Loucy (cell line): ENCODE data around the gene SAP30BP.

Experiments
- H2AFZ ChIP-seq: fragments of 200-600 bp; sonication (generic); 2 replicates; pipeline ENCODE4 v1.6.0; 2016; ENCODE audit warnings: antibody characterized with exemption, mild to moderate bottlenecking, low read length, moderate library complexity
- H3F3A ChIP-seq: fragments of 200-600 bp; 2 replicates; pipeline ENCODE4 v1.6.0; 2016; ENCODE audit warnings: antibody characterized with exemption, low read depth, mild to moderate bottlenecking
- H3K27me3 ChIP-seq: fragments of 200-600 bp; sonication (generic); 2 replicates; pipeline ENCODE4 v1.6.1; 2014; ENCODE audit warnings: low read length, mild to moderate bottlenecking; ENCODE audit not compliant: insufficient read depth, poor library complexity, severe bottlenecking
- H3K36me3 ChIP-seq: fragments of 200-600 bp; sonication (generic); 2 replicates; pipeline ENCODE4 v1.6.1; 2016; ENCODE audit warnings: low read length; ENCODE audit not compliant: insufficient read depth
- H3K4me1 ChIP-seq: fragments of 200-600 bp; sonication (generic); 2 replicates; pipeline ENCODE4 v1.5.1; 2014; ENCODE audit warnings: low read length, mild to moderate bottlenecking; ENCODE audit not compliant: insufficient read depth, poor library complexity, severe bottlenecking
- H3K4me2 ChIP-seq: fragments of 200-600 bp; sonication (generic); 2 replicates; pipeline ENCODE4 v1.6.0; 2014; ENCODE audit warnings: antibody characterized with exemption, low read length, low read depth, mild to moderate bottlenecking; ENCODE audit not compliant: poor library complexity, severe bottlenecking
- H3K4me3 ChIP-seq: fragments of 200-600 bp; sonication (generic); 2 replicates; pipeline ENCODE4 v1.5.1; 2014; ENCODE audit warnings: low read length, mild to moderate bottlenecking, mixed read lengths; ENCODE audit not compliant: poor library complexity, severe bottlenecking
- H3K79me2 ChIP-seq: fragments of 200-600 bp; sonication (generic); 2 replicates; pipeline ENCODE4 v1.6.1; 2014; ENCODE audit warnings: low read length; ENCODE audit not compliant: insufficient read depth
- H3K9ac ChIP-seq: fragments of 200-600 bp; sonication (generic); 2 replicates; pipeline ENCODE4 v1.6.0; 2014; ENCODE audit warnings: mild to moderate bottlenecking, low read depth, low read length, moderate library complexity; ENCODE audit not compliant: poor library complexity, severe bottlenecking
- H3K9me2 ChIP-seq: fragments of 200-600 bp; sonication (generic); replicated peaks from 2 replicates; pipeline ENCODE4 v1.6.1; 2016; ENCODE audit warnings: low read depth, low read length, mixed read lengths
- H3K9me3 ChIP-seq: fragments of 200-600 bp; sonication (generic); 2 replicates; pipeline ENCODE4 v1.6.1; 2014; ENCODE audit warnings: mild to moderate bottlenecking, antibody characterized with exemption, low read length, low read depth; ENCODE audit not compliant: insufficient read depth
- H4K20me1 ChIP-seq: fragments of 200-600 bp; sonication (generic); 2 replicates; pipeline ENCODE4 v1.6.0; 2014; ENCODE audit warnings: antibody characterized with exemption, low read length, mild to moderate bottlenecking; ENCODE audit not compliant: insufficient read depth, poor library complexity, severe bottlenecking
- EZH2phosphoT487 ChIP-seq: fragments of 200-600 bp; IDR thresholded peaks from 2 replicates; pipeline ENCODE4 v1.6.1; 2018; ENCODE audit warnings: antibody characterized with exemption, mild to moderate bottlenecking, moderate library complexity, borderline replicate concordance
- TF ChIP-seq, protein P1 (sequence below): fragments of 200-600 bp; sonication (generic); conservative IDR thresholded peaks from 2 replicates; pipeline ENCODE4 v1.5.1; 2014; ENCODE audit warnings: mild to moderate bottlenecking, antibody characterized with exemption, low read length

Gene SAP30BP

DNA sequence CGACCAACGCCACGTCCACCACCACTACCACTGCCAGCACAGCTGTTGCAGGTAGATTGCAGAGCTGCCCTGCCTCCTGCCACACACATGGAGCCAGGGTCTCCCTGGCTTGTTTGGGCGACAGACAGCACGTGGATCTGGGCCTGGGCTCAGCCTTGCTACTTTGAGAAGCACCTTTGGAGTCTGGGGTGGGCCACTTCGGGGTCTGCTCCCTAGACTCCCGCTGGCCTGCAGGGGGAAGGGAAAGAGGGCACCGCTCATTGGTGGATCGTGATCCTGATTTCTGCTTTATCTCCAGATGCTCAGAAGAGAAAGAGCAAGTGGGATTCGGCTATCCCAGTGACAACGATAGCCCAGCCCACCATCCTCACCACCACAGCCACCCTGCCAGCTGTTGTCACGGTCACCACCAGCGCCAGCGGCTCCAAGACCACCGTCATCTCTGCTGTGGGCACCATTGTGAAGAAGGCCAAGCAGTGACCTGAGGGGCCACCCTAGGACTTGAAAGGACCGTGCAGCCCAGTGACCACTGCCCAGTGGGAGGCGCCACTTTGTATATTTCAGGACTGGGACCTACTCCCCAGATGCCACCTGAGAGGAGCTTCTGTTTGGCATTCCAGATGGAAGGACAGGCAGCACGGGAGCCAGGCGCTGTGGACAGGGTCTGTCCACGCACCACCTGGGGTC lies 39.0 kb downstream of the SAP30BP start:
- Histone ChIP-seq H3K36me3 (peaks cover 76% of the 10 kb centered on the region), H4K20me1 (no peaks in the 10 kb centered on the region), H3K4me3 (no peak overlapping the region), H3K9me3 (no peaks in the 10 kb centered on the region), H3K9me2 (no peaks in the 10 kb centered on the region), H3K9ac (no peak overlapping the region), H3F3A (no peaks in the 10 kb centered on the region), H3K27me3 (no peaks in the 10 kb centered on the region), H3K4me2 (no peak overlapping the region), H3K79me2 (no peaks in the 10 kb centered on the region), H3K4me1 (no peaks in the 10 kb centered on the region), H2AFZ (no peak overlapping the region)
- TF ChIP-seq, protein P1, sequence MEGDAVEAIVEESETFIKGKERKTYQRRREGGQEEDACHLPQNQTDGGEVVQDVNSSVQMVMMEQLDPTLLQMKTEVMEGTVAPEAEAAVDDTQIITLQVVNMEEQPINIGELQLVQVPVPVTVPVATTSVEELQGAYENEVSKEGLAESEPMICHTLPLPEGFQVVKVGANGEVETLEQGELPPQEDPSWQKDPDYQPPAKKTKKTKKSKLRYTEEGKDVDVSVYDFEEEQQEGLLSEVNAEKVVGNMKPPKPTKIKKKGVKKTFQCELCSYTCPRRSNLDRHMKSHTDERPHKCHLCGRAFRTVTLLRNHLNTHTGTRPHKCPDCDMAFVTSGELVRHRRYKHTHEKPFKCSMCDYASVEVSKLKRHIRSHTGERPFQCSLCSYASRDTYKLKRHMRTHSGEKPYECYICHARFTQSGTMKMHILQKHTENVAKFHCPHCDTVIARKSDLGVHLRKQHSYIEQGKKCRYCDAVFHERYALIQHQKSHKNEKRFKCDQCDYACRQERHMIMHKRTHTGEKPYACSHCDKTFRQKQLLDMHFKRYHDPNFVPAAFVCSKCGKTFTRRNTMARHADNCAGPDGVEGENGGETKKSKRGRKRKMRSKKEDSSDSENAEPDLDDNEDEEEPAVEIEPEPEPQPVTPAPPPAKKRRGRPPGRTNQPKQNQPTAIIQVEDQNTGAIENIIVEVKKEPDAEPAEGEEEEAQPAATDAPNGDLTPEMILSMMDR, result no peak
- no peak for TF ChIP-seq EZH2phosphoT487

DNA sequence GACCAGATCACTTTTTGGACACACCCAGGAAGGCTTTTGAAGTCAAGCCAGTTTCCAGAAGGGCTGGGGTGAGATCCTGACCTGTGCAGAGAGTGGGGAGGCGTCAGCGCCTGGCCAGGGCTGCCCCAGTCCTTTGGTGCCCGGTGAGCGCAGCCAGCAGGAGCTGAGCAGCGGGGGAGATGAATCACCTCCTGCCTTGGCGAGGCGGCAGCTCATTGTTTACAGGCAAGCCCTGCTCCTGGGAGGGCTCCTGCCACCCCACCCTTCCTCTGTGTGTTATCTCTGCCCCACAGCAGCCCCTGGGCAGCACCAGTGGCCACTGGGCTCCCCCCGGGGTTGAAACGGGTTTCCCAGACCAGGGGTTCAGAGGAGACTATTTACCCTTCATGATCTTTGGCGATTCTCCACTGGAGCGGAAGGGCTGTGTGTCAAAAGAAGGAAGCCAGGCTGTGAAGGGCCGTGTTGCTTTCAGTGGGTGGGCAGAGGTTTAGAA lies 40.0 kb downstream of the SAP30BP start:
- no peaks in the 10 kb centered on the region for H3K9me3 ChIP-seq
- H3K36me3 ChIP-seq, result peaks cover 67% of the 10 kb centered on the region
- H4K20me1 ChIP-seq, result no peaks in the 10 kb centered on the region
- no peaks in the 10 kb centered on the region for H3F3A ChIP-seq
- no peaks in the 10 kb centered on the region for H3K9me2 ChIP-seq
- TF ChIP-seq, protein P1, result no peak
- TF ChIP-seq EZH2phosphoT487, result no peak
- no peak overlapping the region for H3K4me2 ChIP-seq
- no peak overlapping the region for H2AFZ ChIP-seq
- H3K4me3 ChIP-seq, result no peak overlapping the region
- H3K27me3 ChIP-seq, result no peaks in the 10 kb centered on the region
- no peak overlapping the region for H3K9ac ChIP-seq
- no peaks in the 10 kb centered on the region for H3K4me1 ChIP-seq
- no peaks in the 10 kb centered on the region for H3K79me2 ChIP-seq

DNA sequence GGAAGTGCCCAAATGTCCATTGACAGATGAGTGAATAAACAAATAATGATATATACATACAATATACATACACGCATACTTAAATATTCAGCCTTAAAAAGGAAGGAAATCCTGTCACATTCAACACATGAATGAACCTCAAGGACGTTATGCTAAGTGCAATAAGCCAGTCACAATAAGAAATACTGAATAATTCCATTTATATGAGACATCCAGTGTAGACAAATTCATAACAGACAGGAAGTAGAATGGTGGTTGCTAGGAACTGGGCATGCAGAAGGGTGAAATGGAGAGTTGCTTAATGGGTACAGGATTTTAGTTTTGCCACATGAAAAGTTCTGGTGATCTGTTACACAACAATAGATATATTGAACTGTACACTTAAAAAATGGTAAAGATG lies 45.3 kb downstream of the SAP30BP start:
- Histone ChIP-seq H3K9me2 (no peaks in the 10 kb centered on the region), H3K79me2 (no peaks in the 10 kb centered on the region), H3K36me3 (peaks cover 13% of the 10 kb centered on the region), H3K4me1 (no peaks in the 10 kb centered on the region), H3K4me2 (no peak overlapping the region), H3K27me3 (no peaks in the 10 kb centered on the region), H3K9ac (no peak overlapping the region), H3F3A (no peaks in the 10 kb centered on the region), H3K4me3 (no peak overlapping the region), H4K20me1 (no peaks in the 10 kb centered on the region), H2AFZ (no peak overlapping the region), H3K9me3 (no peaks in the 10 kb centered on the region)
- TF ChIP-seq, protein P1, result no peak
- no peak for TF ChIP-seq EZH2phosphoT487
